AG10803 (cell line): ENCODE data around the gene NELL1.

Experiments used
- DNase-seq: peaks from one replicate; pipeline ENCODE4 v3.0.0; 2010; ENCODE audit warnings: low read depth
- H3K4me3 ChIP-seq: 2 replicates; pipeline ENCODE4 v1.5.1; 2011; ENCODE audit warnings: mild to moderate bottlenecking, low read length, control low read depth
- CTCF ChIP-seq: conservative IDR thresholded peaks from 2 replicates; pipeline ENCODE4 v1.5.1; 2011; ENCODE audit warnings: mild to moderate bottlenecking, low read length, control low read depth, inconsistent platforms

Gene NELL1

DNA sequence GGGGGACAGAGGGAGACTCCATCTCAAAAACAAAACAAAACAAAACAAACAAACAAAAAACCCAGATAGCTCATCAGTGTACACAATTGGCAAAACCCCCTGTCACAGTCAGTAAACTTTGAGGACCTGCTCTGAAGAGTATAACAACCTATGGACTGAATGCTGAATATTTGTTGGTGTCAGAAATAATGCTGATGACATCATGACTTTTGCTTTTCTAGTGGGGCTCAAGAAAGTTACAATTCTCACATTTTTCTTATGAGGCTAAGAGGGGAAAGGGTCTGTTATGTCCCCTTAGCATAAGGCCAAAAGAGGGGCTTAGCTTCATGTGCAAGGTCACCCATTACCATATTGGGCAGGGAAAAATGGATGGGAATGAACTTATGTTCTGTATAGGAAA lies 207.4 kb downstream of the NELL1 start:
- no peak overlapping the region for H3K4me3 ChIP-seq
- no peak for DNase-seq
- TF ChIP-seq CTCF, result no peak

GRCh38 chr11:20880094-20880493 lies 210.7 kb downstream of the NELL1 start:
- DNase-seq, result no peak
- no peak overlapping the region for H3K4me3 ChIP-seq
- TF ChIP-seq CTCF, result no peak

- TF ChIP-seq CTCF, result no peak
- H3K4me3 ChIP-seq, result no peak overlapping the region
- DNase-seq, result no peak
Observed at GRCh38 chr11:20881328-20882079, 212.1 kb downstream of the NELL1 start.

GRCh38 chr11:20887137-20887536 lies 217.8 kb downstream of the NELL1 start:
- no peak for DNase-seq
- H3K4me3 ChIP-seq, result no peak overlapping the region
- TF ChIP-seq CTCF, result no peak

DNA sequence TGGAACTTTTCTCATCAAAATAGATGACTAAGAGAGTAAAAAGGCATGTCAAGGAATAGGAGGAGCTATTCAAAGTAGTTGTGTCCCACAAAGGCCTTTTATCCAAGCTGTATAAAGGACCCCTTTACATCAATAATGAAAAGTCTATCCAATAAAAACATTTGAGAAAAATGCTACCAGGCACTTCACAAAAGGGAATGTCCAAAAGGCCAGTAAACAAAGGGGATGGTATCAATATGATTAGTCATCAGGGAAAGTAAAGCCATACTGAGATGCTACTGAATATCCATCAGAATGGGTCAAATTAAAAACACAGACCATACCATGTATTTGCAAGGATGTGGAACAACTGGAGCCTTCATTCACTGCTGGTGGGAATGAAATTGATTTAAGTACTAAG lies 224.9 kb downstream of the NELL1 start:
- H3K4me3 ChIP-seq, result no peak overlapping the region
- no peak for TF ChIP-seq CTCF

GRCh38 chr11:20909995-20910726 lies 240.8 kb downstream of the NELL1 start:
- TF ChIP-seq CTCF, result no peak
- no peak for DNase-seq
- no peak overlapping the region for H3K4me3 ChIP-seq

More for the DNA sequence above, 224.9 kb downstream of the NELL1 start:
- no peak for DNase-seq

GRCh38 chr11:20910733-20911132 lies 241.3 kb downstream of the NELL1 start:
- no peak for DNase-seq
- no peak for TF ChIP-seq CTCF
- H3K4me3 ChIP-seq, result no peak overlapping the region
